Karpas-422 (cell line): Measurements from ENCODE around the gene STK32A. TPM values are rescaled to one million over a fixed set of nuclear protein-coding genes. Genes with fewer than 3 reads are reported as not detected.

ENCODE experiments used
- DNase-seq: peaks from one replicate; pipeline ENCODE4 v3.0.0-alpha.2; 2015
- H2AFZ ChIP-seq: fragments of 200-600 bp; sonication (generic); 2 replicates; pipeline ENCODE4 v1.6.1; 2014; ENCODE audit warnings: antibody characterized with exemption, low read length, mixed read lengths
- H3K27ac ChIP-seq: fragments of 200-600 bp; sonication (generic); 2 replicates; pipeline ENCODE4 v1.5.1; 2014; ENCODE audit warnings: mild to moderate bottlenecking, low read length, moderate library complexity
- H3K27me3 ChIP-seq: fragments of 200-600 bp; sonication (generic); 2 replicates; pipeline ENCODE4 v1.6.1; 2014; ENCODE audit warnings: low read length, mixed read lengths
- H3K36me3 ChIP-seq: fragments of 200-600 bp; sonication (generic); 2 replicates; pipeline ENCODE4 v1.6.1; 2014; ENCODE audit warnings: low read length, mixed read lengths; ENCODE audit not compliant: insufficient read depth
- H3K4me1 ChIP-seq: fragments of 200-600 bp; sonication (generic); 2 replicates; pipeline ENCODE4 v1.6.1; 2014; ENCODE audit warnings: mild to moderate bottlenecking, low read length, mixed read lengths
- H3K4me2 ChIP-seq: fragments of 200-600 bp; sonication (generic); 2 replicates; pipeline ENCODE4 v1.6.1; 2014; ENCODE audit warnings: low read length, low read depth, mild to moderate bottlenecking; ENCODE audit not compliant: poor library complexity, severe bottlenecking
- H3K4me3 ChIP-seq: fragments of 200-600 bp; sonication (generic); 2 replicates; pipeline ENCODE4 v1.5.1; 2014; ENCODE audit warnings: mild to moderate bottlenecking, antibody characterized with exemption, low read length, mixed read lengths
- H3K79me2 ChIP-seq: fragments of 200-600 bp; sonication (generic); 2 replicates; pipeline ENCODE4 v1.6.1; 2014; ENCODE audit warnings: mild to moderate bottlenecking, low read length, mixed read lengths
- H3K9ac ChIP-seq: fragments of 200-600 bp; sonication (generic); 2 replicates; pipeline ENCODE4 v1.6.0; 2014; ENCODE audit warnings: low read length
- H3K9me2 ChIP-seq: fragments of 200-600 bp; sonication (generic), shearing (Covaris generic); replicated peaks from 2 replicates; pipeline ENCODE4 v1.6.0; 2014; ENCODE audit warnings: mild to moderate bottlenecking, low read length, moderate library complexity; ENCODE audit not compliant: insufficient read depth
- H3K9me3 ChIP-seq: fragments of 300-700, 200-600 bp; sonication (generic); 2 replicates; pipeline ENCODE4 v1.6.1; 2014; ENCODE audit warnings: low read length, mixed read lengths
- H4K20me1 ChIP-seq: fragments of 200-600 bp; sonication (generic); 2 replicates; pipeline ENCODE4 v1.6.1; 2014; ENCODE audit warnings: mild to moderate bottlenecking, antibody characterized with exemption, low read length, low read depth; ENCODE audit not compliant: insufficient read depth
- total RNA-seq: library from RNA; depleted of rRNA; stranded (reverse); fragments of >200 nt; shearing (Covaris generic); gene quantifications from 2 replicates; pipeline ENCODE4 v1.2.3, GENCODE V29; 2014; ENCODE audit warnings: low replicate concordance

Gene STK32A
- total RNA-seq, 1 experiment from 2014 or later = not detected

- H3K9me2 ChIP-seq = no peaks in the 10 kb centered on the region
- no peaks in the 10 kb centered on the region for H3K79me2 ChIP-seq
- peak; percentile 64 for DNase-seq
- no peak overlapping the region for H3K27ac ChIP-seq
- H2AFZ ChIP-seq = no peak overlapping the region
- H3K27me3 ChIP-seq = no peaks in the 10 kb centered on the region
- no peak overlapping the region for H3K4me2 ChIP-seq
- no peak overlapping the region for H3K9ac ChIP-seq
- H3K4me3 ChIP-seq = no peak overlapping the region
- no peaks in the 10 kb centered on the region for H4K20me1 ChIP-seq
- H3K36me3 ChIP-seq = no peaks in the 10 kb centered on the region
- H3K9me3 ChIP-seq = no peaks in the 10 kb centered on the region
- no peaks in the 10 kb centered on the region for H3K4me1 ChIP-seq
Measured at GRCh38 chr5:147393874-147394672, 159.2 kb downstream of the STK32A start.

DNA sequence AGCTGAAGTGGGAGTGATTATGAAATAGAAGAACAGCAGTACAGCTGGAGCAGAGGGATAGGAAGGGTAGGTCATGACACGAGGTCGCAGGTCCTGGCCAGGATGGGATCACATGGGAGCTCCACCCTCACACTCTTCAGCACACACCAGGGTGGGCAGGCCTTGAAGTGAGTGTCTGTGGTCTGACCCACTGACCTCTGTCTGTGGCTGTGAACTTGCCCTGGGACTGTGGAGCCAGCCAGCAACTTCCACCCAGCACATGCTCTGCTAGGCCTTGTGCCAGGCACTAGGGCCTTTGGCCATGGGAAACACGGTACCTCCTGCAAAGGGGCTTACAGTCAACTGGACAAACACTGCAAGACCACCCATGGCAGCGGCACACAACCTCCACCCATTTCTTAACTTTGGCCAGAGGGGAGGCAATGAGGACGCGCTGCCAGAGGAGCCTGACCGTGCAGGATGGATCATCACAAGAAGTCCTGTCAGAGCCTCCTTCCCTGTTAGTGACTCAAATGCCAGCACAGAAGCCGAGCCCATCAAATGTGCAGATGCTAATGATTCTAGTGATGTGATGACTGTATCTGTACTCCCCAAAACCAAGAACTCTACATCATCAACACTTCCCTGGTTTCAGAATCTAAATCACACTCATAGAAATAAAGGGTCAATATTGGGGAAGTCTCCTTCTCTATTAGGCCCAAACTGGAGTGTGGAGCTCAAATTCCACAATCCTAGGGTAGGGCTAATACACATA lies 161.4 kb downstream of the STK32A start:
- Histone ChIP-seq H3K4me2 (no peak overlapping the region), H4K20me1 (no peaks in the 10 kb centered on the region), H3K9ac (no peak overlapping the region), H3K9me3 (no peaks in the 10 kb centered on the region), H3K4me1 (no peaks in the 10 kb centered on the region), H3K36me3 (no peaks in the 10 kb centered on the region), H3K9me2 (no peaks in the 10 kb centered on the region), H3K27ac (no peak overlapping the region), H3K4me3 (no peak overlapping the region), H2AFZ (no peak overlapping the region), H3K27me3 (no peaks in the 10 kb centered on the region), H3K79me2 (no peaks in the 10 kb centered on the region)
- no peak for DNase-seq

DNA sequence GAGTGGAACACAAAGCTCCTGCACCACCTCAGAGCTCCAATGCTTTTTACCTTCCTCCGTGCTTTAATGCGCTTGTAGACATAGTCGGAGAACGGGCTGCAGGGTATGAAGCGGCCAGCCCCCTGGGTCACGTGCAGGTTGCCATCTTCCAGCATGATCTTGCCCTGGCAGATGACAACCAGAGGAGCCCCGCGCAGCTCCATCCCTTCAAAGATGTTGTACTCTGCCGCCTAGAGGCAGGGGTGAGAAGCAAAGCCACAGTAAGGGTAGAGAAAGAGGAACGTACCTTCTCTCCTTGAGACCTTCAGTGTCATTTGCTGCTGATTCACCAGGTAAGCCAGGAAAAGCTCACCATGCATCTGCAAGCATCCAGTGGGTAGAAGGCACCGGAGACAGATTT lies 162.8 kb downstream of the STK32A start:
- Histone ChIP-seq H3K9me2 (no peaks in the 10 kb centered on the region), H3K27me3 (no peaks in the 10 kb centered on the region), H3K9ac (no peak overlapping the region), H3K4me3 (no peak overlapping the region), H3K79me2 (no peaks in the 10 kb centered on the region), H2AFZ (no peak overlapping the region), H4K20me1 (no peaks in the 10 kb centered on the region), H3K27ac (no peak overlapping the region), H3K4me2 (no peak overlapping the region), H3K9me3 (no peaks in the 10 kb centered on the region), H3K36me3 (no peaks in the 10 kb centered on the region), H3K4me1 (no peaks in the 10 kb centered on the region)
- peak; percentile 73 for DNase-seq

DNA sequence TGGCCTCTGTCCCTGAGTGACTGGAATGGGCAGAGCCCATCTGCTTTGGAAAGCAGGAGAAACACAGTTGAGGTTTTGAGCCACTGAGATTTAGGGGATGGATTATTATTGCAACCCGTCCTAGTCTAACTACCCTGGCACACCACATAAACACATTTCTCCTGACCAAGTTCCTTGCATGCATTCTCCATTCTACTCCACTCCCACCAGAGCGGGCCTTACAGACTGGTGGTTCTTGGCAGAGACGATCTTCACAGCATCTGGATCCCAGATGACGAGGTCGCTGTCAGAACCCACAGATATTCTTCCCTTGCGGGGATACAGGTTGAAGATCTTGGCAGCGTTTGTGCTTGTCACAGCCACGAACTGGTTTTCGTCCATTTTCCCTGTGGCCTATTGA lies 164.0 kb downstream of the STK32A start:
- no peaks in the 10 kb centered on the region for H3K9me2 ChIP-seq
- no peaks in the 10 kb centered on the region for H4K20me1 ChIP-seq
- no peaks in the 10 kb centered on the region for H3K27me3 ChIP-seq
- no peak overlapping the region for H3K27ac ChIP-seq
- H3K4me2 ChIP-seq = no peak overlapping the region
- H3K9me3 ChIP-seq = no peaks in the 10 kb centered on the region
- no peaks in the 10 kb centered on the region for H3K79me2 ChIP-seq
- no peaks in the 10 kb centered on the region for H3K36me3 ChIP-seq
- H3K4me3 ChIP-seq = no peak overlapping the region
- no peak overlapping the region for H2AFZ ChIP-seq
- H3K9ac ChIP-seq = no peak overlapping the region
- no peaks in the 10 kb centered on the region for H3K4me1 ChIP-seq
- no peak for DNase-seq

DNA sequence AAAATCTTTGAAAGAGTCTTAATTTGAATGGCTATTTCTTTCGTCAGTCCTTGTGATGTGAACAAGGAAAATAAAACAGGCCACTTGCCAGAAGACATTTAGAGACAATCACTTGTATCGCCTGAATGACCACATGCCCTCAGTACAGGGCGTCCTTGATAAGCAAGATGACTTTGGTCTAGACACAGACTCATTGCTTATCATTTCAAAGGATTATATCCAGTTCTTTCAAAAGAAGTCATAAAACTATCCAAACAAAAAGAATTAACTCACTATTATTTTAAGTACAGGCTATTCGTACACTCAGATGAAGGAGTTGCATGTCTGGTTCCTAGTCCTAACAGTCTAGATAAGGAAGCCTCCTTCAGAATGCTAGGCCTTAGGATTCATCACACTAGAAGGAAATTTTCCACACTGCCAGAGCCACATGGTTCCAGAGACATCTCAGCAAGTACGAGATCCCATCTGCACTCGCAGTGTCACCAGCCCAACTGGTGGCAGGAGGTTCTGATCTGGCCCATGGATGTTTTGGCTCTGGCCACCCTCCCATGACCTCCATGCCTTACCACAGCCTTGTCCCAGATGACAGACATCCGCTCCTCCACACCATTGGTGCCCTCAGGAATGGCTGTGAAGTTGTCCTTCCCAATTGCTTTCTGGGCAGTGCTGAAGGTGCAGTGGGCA lies 165.4 kb downstream of the STK32A start:
- H3K9ac ChIP-seq = no peak overlapping the region
- H4K20me1 ChIP-seq = no peaks in the 10 kb centered on the region
- H2AFZ ChIP-seq = no peak overlapping the region
- H3K36me3 ChIP-seq = no peaks in the 10 kb centered on the region
- H3K79me2 ChIP-seq = no peaks in the 10 kb centered on the region
- H3K9me2 ChIP-seq = no peaks in the 10 kb centered on the region
- H3K4me1 ChIP-seq = no peaks in the 10 kb centered on the region
- H3K27ac ChIP-seq = no peak overlapping the region
- no peaks in the 10 kb centered on the region for H3K27me3 ChIP-seq
- H3K9me3 ChIP-seq = no peaks in the 10 kb centered on the region
- DNase-seq = no peak
- H3K4me3 ChIP-seq = no peak overlapping the region
- H3K4me2 ChIP-seq = no peak overlapping the region

- Histone ChIP-seq H4K20me1 (no peaks in the 10 kb centered on the region), H3K9me2 (no peaks in the 10 kb centered on the region), H3K9ac (no peak overlapping the region), H3K4me3 (no peak overlapping the region), H3K4me2 (no peak overlapping the region), H3K27ac (no peak overlapping the region), H3K79me2 (no peaks in the 10 kb centered on the region), H3K27me3 (no peaks in the 10 kb centered on the region), H3K36me3 (no peaks in the 10 kb centered on the region), H3K9me3 (no peaks in the 10 kb centered on the region), H2AFZ (no peak overlapping the region), H3K4me1 (no peaks in the 10 kb centered on the region)
- DNase-seq = no peak
Measured at GRCh38 chr5:147400881-147401280, 166.1 kb downstream of the STK32A start.

GRCh38 chr5:147403651-147404640 lies 169.1 kb downstream of the STK32A start:
- no peaks in the 10 kb centered on the region for H3K27me3 ChIP-seq
- no peak for DNase-seq
- H3K36me3 ChIP-seq = no peaks in the 10 kb centered on the region
- no peaks in the 10 kb centered on the region for H3K9me3 ChIP-seq
- no peak overlapping the region for H3K9ac ChIP-seq
- H3K4me3 ChIP-seq = no peak overlapping the region
- H3K4me1 ChIP-seq = no peaks in the 10 kb centered on the region
- no peak overlapping the region for H3K27ac ChIP-seq
- H3K79me2 ChIP-seq = no peaks in the 10 kb centered on the region
- H2AFZ ChIP-seq = no peak overlapping the region
- H4K20me1 ChIP-seq = no peaks in the 10 kb centered on the region
- no peak overlapping the region for H3K4me2 ChIP-seq
- H3K9me2 ChIP-seq = no peaks in the 10 kb centered on the region
